HepG2 (cell line): ENCODE data around the gene ZNF446. TPM values are rescaled to one million over a fixed set of nuclear protein-coding genes. Genes with fewer than 3 reads are reported as not detected.
A peak's percentile ranks its signal among the peaks of the same experiment; 100 is the strongest.

Source experiments
- ARHGAP35 ChIP-seq: sonication (generic); formaldehyde crosslinking; IDR thresholded peaks from 2 replicates; pipeline ENCODE4 v1.9.0; 2022; ENCODE audit warnings: mild to moderate bottlenecking, inconsistent platforms, moderate library complexity, missing genetic modification reagents, borderline replicate concordance
- EEA1 ChIP-seq: sonication (generic); formaldehyde crosslinking; IDR thresholded peaks from 2 replicates; pipeline ENCODE4 v1.5.1; 2020; ENCODE audit warnings: mild to moderate bottlenecking, missing genetic modification reagents, borderline replicate concordance
- IRF2 ChIP-seq: IDR thresholded peaks from 2 replicates; pipeline ENCODE4 v1.6.1; 2018; ENCODE audit warnings: missing genetic modification reagents, missing compliant biosample characterization
- MAZ ChIP-seq, 2 experiments: sonication (generic) in 1 of 2; formaldehyde crosslinking in 1 of 2; IDR thresholded peaks; 2 replicates each; pipeline versions ENCODE4 v1.5.0 to v1.6.1; 2012 to 2020; ENCODE audit warnings: low read depth in 2 of 2, mild to moderate bottlenecking in 2 of 2, borderline replicate concordance in 1 of 2, improper control_type of control experiment in 1 of 2, low read length in 1 of 2, missing genetic modification reagents in 1 of 2, moderate library complexity in 1 of 2
- NFAT5 ChIP-seq: sonication (generic); formaldehyde crosslinking; IDR thresholded peaks from 2 replicates; pipeline ENCODE4 v1.4.0; 2020; ENCODE audit warnings: missing genetic modification reagents
- SIN3B ChIP-seq: fragments of 150-350 bp; IDR thresholded peaks from 2 replicates; pipeline ENCODE4 v1.6.1; 2014; ENCODE audit warnings: low read length
- TARDBP ChIP-seq: sonication (generic); formaldehyde crosslinking; IDR thresholded peaks from 2 replicates; pipeline ENCODE4 v1.8.0; 2022; ENCODE audit warnings: mild to moderate bottlenecking, missing genetic modification reagents
- YY1 ChIP-seq: IDR thresholded peaks from 2 replicates; pipeline ENCODE4 v1.6.1; 2011; ENCODE audit warnings: low read length, low read depth, moderate library complexity, mild to moderate bottlenecking; ENCODE audit not compliant: insufficient read depth, insufficient replicate concordance
- ZBTB34 ChIP-seq: sonication (generic); formaldehyde crosslinking; IDR thresholded peaks from 2 replicates; pipeline ENCODE4 v1.8.0; 2022; ENCODE audit warnings: mild to moderate bottlenecking, missing genetic modification reagents
- ZNF30 ChIP-seq: sonication (generic); formaldehyde crosslinking; IDR thresholded peaks from 2 replicates; pipeline ENCODE4 v1.5.0; 2020; ENCODE audit warnings: mild to moderate bottlenecking, missing genetic modification reagents
- ZNF362 ChIP-seq: sonication (generic); formaldehyde crosslinking; IDR thresholded peaks from 2 replicates; pipeline ENCODE4 v1.4.0; 2020; ENCODE audit warnings: missing genetic modification reagents, mild to moderate bottlenecking, borderline replicate concordance
- ZNF382 ChIP-seq: sonication (generic); formaldehyde crosslinking; IDR thresholded peaks from 2 replicates; pipeline ENCODE4 v1.5.0; 2020; ENCODE audit warnings: missing genetic modification reagents, mild to moderate bottlenecking, borderline replicate concordance
- polyA plus RNA-seq, 8 experiments: library from polyadenylated mRNA; depleted of rRNA in 3 of 8; stranded (reverse) in 7 of 8; unstranded in 1 of 8; fragments of >200 nt; fragmentation: Illumina TruSeq in 4 of 8; extraction: Trizol in 4 of 8; gene quantifications; 2 replicates each; pipeline versions ENCODE4 v1.2.1 to v1.2.3, GENCODE V29; 2011 to 2016; ENCODE audit warnings: low read depth in 4 of 8, missing spikeins in 1 of 8, mixed read lengths in 1 of 8; ENCODE audit not compliant: insufficient read depth in 1 of 8
- total RNA-seq, 5 experiments: library from RNA; depleted of rRNA; stranded (reverse); fragments of >200 nt; fragmentation: Illumina TruSeq; extraction: Trizol; gene quantifications; 2 replicates each; pipeline ENCODE4 v1.2.3, GENCODE V29; 2016; ENCODE audit warnings: low read depth in 1 of 5
- TF ChIP-seq, protein P1 (sequence below): sonication (generic); formaldehyde crosslinking; IDR thresholded peaks from 2 replicates; pipeline ENCODE4 v1.4.0; 2020; ENCODE audit warnings: missing genetic modification reagents, borderline replicate concordance
- TF ChIP-seq, protein P2 (sequence below): sonication (generic); formaldehyde crosslinking; IDR thresholded peaks from 2 replicates; pipeline ENCODE4 v1.9.0; 2021; ENCODE audit warnings: missing genetic modification reagents, borderline replicate concordance

The ZNF446 gene
- total and polyA plus RNA-seq, 2 of the 13 experiments (the other 11 are each of a cell fraction or from before 2014, with no cell fraction given): 3.0 to 3.6 TPM

DNA sequence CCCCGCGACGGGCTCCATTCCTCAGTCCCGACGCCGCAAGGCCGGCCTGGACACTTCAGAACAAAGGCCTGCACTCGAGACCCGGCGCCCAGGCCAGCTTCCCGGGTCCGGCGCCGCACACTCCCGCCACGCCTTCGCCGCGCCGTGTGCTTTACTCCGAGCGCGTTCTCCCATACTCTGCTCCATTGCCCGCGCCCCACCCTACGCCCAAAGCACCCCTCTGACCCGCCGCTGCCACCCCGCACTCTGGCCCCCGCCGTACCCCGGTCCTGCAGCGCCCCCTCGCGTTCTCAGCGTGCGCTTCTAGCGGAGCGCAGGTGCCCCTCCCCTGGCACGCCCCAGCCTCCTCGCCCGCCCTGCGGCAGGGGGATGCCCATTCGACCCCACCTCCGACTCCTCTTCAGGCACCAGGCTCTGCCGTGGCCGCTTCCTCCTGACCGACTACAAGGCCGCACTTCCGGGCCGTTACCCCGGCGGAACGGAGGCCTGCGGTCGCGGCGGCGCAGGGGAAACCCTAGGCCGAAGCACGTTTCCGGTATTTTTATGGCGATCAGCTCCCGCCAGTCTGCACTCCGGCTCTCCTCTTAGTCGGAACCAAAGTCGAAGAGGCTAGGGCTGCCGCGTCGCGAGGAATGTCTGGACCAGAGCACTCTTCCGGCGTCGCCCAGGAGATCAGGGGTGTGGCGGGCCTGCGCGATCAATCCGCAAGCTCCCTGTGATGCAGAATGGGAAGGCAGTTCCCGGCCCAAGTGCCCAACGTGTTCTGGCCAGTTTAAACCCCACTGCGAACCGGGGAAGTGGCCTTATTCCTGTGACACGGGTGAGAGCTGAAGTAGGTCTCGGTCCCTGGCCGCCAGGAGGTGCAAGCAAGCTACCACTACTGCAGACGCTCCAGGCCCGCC lies 43.5 kb downstream of the ZNF446 start, which contains the start of gene ZBTB45 (continued):
- TF ChIP-seq, protein P1, sequence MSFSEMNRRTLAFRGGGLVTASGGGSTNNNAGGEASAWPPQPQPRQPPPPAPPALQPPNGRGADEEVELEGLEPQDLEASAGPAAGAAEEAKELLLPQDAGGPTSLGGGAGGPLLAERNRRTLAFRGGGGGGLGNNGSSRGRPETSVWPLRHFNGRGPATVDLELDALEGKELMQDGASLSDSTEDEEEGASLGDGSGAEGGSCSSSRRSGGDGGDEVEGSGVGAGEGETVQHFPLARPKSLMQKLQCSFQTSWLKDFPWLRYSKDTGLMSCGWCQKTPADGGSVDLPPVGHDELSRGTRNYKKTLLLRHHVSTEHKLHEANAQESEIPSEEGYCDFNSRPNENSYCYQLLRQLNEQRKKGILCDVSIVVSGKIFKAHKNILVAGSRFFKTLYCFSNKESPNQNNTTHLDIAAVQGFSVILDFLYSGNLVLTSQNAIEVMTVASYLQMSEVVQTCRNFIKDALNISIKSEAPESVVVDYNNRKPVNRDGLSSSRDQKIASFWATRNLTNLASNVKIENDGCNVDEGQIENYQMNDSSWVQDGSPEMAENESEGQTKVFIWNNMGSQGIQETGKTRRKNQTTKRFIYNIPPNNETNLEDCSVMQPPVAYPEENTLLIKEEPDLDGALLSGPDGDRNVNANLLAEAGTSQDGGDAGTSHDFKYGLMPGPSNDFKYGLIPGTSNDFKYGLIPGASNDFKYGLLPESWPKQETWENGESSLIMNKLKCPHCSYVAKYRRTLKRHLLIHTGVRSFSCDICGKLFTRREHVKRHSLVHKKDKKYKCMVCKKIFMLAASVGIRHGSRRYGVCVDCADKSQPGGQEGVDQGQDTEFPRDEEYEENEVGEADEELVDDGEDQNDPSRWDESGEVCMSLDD (CRISPR knock-in tag): peak; percentile 70; the same call in 1 of the 2 replicates
- peak; percentile 97 for TF ChIP-seq IRF2 (CRISPR knock-in tag)
- TF ChIP-seq, protein P2, sequence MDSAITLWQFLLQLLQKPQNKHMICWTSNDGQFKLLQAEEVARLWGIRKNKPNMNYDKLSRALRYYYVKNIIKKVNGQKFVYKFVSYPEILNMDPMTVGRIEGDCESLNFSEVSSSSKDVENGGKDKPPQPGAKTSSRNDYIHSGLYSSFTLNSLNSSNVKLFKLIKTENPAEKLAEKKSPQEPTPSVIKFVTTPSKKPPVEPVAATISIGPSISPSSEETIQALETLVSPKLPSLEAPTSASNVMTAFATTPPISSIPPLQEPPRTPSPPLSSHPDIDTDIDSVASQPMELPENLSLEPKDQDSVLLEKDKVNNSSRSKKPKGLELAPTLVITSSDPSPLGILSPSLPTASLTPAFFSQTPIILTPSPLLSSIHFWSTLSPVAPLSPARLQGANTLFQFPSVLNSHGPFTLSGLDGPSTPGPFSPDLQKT (CRISPR knock-in tag): peak; percentile 51; the same call in 1 of the 2 replicates
- TF ChIP-seq TARDBP (CRISPR knock-in tag): peak; percentile 96
- TF ChIP-seq ZBTB34: no peak; the same call in 1 of the 2 replicates
- no peak; the same call in 1 of the 2 replicates for TF ChIP-seq ZNF30 (CRISPR knock-in tag)
- peak; percentile 91 for TF ChIP-seq YY1
- TF ChIP-seq ZNF362: peak; percentile 76; the same call in 1 of the 2 replicates
- peak; percentile 92; the same call in 1 of the 2 replicates for TF ChIP-seq MAZ (IDR thresholded peaks at IDR 0.05; ENCODE audit: borderline replicate concordance, low read depth, low read length)
- TF ChIP-seq MAZ (CRISPR knock-in tag; IDR thresholded peaks at IDR 0.05; ENCODE audit: low read depth): peak; percentile 99
- peak; percentile 93; the same call in 1 of the 2 replicates for TF ChIP-seq ARHGAP35 (CRISPR knock-in tag)
- 0 out of 2 replicates have a peak, but pooled peaks have one; percentile 2 for TF ChIP-seq EEA1 (CRISPR knock-in tag)
- TF ChIP-seq ZNF382 (CRISPR knock-in tag): no peak
- TF ChIP-seq SIN3B: peak; percentile 98
- TF ChIP-seq NFAT5 (CRISPR knock-in tag): no peak; the same call in 1 of the 2 replicates
